ENCODE measurements around the gene TRMT112. TPM values are rescaled to one million over a fixed set of nuclear protein-coding genes. Genes with fewer than 3 reads are reported as not detected.
A peak's percentile ranks its signal among the peaks of the same experiment; 100 is the strongest.

Gene TRMT112
- total RNA-seq, 1 experiment from 2014 or later, result 328 TPM

DNA sequence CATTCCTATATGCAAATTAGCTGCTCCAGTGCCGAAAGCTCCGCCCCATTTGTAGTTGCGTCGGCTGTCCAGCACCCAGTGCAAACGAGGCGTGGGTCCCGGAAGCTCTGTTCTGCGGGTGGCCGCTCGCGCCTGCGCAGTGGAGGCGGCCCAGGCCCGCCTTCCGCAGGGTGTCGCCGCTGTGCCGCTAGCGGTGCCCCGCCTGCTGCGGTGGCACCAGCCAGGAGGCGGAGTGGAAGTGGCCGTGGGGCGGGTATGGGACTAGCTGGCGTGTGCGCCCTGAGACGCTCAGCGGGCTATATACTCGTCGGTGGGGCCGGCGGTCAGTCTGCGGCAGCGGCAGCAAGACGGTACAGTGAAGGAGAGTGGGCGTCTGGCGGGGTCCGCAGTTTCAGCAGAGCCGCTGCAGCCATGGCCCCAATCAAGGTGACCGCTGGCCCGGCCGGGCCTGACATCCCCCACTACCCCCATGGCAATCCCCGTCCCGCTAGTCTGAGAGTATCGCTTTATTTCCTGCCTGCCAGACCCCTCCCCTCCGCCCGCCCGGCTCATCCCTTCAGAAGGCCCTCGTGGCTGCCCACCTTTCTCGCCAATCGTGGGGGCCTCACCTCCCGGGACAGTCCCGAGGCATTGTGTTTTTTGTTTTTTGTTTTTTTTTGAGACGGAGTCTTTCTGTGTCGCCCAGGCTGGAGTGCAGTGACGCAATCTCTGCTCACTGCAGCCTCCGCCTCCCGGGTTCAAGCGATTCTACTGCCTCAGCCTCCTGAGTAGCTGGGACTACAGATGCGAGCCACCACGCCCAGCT, 804 bp upstream of the TRMT112 start, which contains the start of gene PRDX5:
PRDX5 (plus strand) TSS at position 161 of the 805 bp plus-strand sequence; CDS start at position 256, 95 bp downstream.
- H3K4me1 ChIP-seq (ENCODE audit: control insufficient read depth in 1 of 2, insufficient read depth in 2 of 2, low read length in 2 of 2), result peaks cover 22 to 64% of the 10 kb centered on the region in 2 experiments
- no peaks in the 10 kb centered on the region for H3K9me2 ChIP-seq (ENCODE audit: insufficient read depth)
- peak; percentile 82 for ATAC-seq
- H2AFZ ChIP-seq (ENCODE audit: low read depth, low read length, poor library complexity, severe bottlenecking), result no peak within 1 kb of the TSS
- peak; percentile 94 for DNase-seq (ENCODE audit: low read depth, low spot score)
- peak within 1 kb of the TSS; percentile 89 for H3K9ac ChIP-seq (ENCODE audit: low read length)
- ChIA-PET POLR2A (interaction anchor here (0.6 to 3.0 kb wide), 26 partner anchors 9 to 1769 kb away, joined by 3 to 77 read pairs (median 6); partner anchors contain the start of genes CATSPERZ, ESRRA, FKBP2 and PLCB3), CTCF (interaction anchor here (0.6 to 3.7 kb wide), 23 partner anchors 11 to 515 kb away, joined by 3 to 92 read pairs (median 5); partner anchors contain the start of genes BAD, ESRRA and FKBP2), RAD21 (ENCODE audit: low non-redundant PET in 1 of 2, low total read pairs in 2 of 2, uncharacterized antibody in 2 of 2, unreplicated experiment in 2 of 2) (interaction anchor here (0.6 to 2.6 kb wide), 14 partner anchors 13 to 131 kb away, joined by 3 to 29 read pairs (median 4); partner anchors contain the start of gene ESRRA (in 2 of the 2))
- TSS peak; percentile 61 for BruUV-seq (replicated peaks)
- peak within 1 kb of the TSS; percentile 80 to 84 for H3K4me3 ChIP-seq (replicated peaks in 1 of 2; ENCODE audit: low read depth in 1 of 2, low read length in 2 of 2)
- no peak for TF ChIP-seq CBX3 (IDR thresholded peaks at IDR 0.05; ENCODE audit: low read depth)
- TF ChIP-seq, protein P1, sequence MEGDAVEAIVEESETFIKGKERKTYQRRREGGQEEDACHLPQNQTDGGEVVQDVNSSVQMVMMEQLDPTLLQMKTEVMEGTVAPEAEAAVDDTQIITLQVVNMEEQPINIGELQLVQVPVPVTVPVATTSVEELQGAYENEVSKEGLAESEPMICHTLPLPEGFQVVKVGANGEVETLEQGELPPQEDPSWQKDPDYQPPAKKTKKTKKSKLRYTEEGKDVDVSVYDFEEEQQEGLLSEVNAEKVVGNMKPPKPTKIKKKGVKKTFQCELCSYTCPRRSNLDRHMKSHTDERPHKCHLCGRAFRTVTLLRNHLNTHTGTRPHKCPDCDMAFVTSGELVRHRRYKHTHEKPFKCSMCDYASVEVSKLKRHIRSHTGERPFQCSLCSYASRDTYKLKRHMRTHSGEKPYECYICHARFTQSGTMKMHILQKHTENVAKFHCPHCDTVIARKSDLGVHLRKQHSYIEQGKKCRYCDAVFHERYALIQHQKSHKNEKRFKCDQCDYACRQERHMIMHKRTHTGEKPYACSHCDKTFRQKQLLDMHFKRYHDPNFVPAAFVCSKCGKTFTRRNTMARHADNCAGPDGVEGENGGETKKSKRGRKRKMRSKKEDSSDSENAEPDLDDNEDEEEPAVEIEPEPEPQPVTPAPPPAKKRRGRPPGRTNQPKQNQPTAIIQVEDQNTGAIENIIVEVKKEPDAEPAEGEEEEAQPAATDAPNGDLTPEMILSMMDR (IDR thresholded peaks at IDR 0.05 in 2 of 3, conservative IDR thresholded peaks at IDR 0.05 in 1 of 3; ENCODE audit: borderline replicate concordance in 1 of 3, insufficient read depth in 1 of 3, low read depth in 2 of 3, low read length in 2 of 3), result peak in 2 of 3 experiments; percentile 28 to 38; a peak in 3 of 6 replicates
- TF ChIP-seq ZFX (IDR thresholded peaks at IDR 0.05), result peak; percentile 53; the same call in 1 of the 2 replicates
- no peak for TF ChIP-seq SIN3A (IDR thresholded peaks at IDR 0.05; ENCODE audit: low read depth)
- TF ChIP-seq POLR2AphosphoS5 (IDR thresholded peaks at IDR 0.05; ENCODE audit: low read depth, low read length), result peak; percentile 88
- no peaks in the 10 kb centered on the region for H3K9me3 ChIP-seq (ENCODE audit: control insufficient read depth in 1 of 2, insufficient read depth in 1 of 2, low read depth in 1 of 2, low read length in 2 of 2)
- H3K27ac ChIP-seq (ENCODE audit: low read depth, low read length), result peak within 1 kb of the TSS; percentile 83
- intact Hi-C loops (cut with micrococcal nuclease), result loop anchor here (1.0 kb wide), 3 partner anchors 13 to 41 kb away; partner anchors contain the start of gene RPS6KA4
- H3K79me2 ChIP-seq (ENCODE audit: insufficient read depth, low read length), result peaks cover 33% of the 10 kb centered on the region
- H4K20me1 ChIP-seq (ENCODE audit: insufficient read depth), result no peaks in the 10 kb centered on the region
- peak within 1 kb of the TSS; percentile 77 for H3K4me2 ChIP-seq (ENCODE audit: low read length)
- no peaks in the 10 kb centered on the region for H3K27me3 ChIP-seq (ENCODE audit: insufficient read depth, low read length)
- H3K36me3 ChIP-seq (ENCODE audit: control insufficient read depth in 1 of 2, insufficient read depth in 2 of 2, low read length in 2 of 2), result peaks cover 7 to 23% of the 10 kb centered on the region in 2 experiments; a peak in 2 of 4 replicates

Data from HCT116 (cell line).